Gastroesophageal sphincter (tissue), 4 donors: Measurements from ENCODE around the gene NRXN3. TPM values are rescaled to one million over a fixed set of nuclear protein-coding genes. Genes with fewer than 3 reads are reported as not detected.

Experiments used
- ATAC-seq: fragments of 150-250 bp; one replicate; pipeline ENCODE4 v1.9.1; 2016; ENCODE audit warnings: mild to moderate bottlenecking, moderate library complexity
- H3K27ac ChIP-seq, 4 donors: fragments of 200-600 bp; sonication (generic) in 3 of 4; 1 replicate in 3 of 4; 2 replicates in 1 of 4; pipeline ENCODE4 v1.5.1; 2016 to 2019
- H3K27me3 ChIP-seq: fragments of 200-600 bp; sonication (generic); one replicate; pipeline ENCODE4 v1.5.1; 2019
- H3K36me3 ChIP-seq, 2 donors: fragments of 200-600 bp; sonication (generic); one replicate each; pipeline ENCODE4 v1.5.1; 2019; ENCODE audit warnings: control low read depth in 1 of 2
- H3K4me1 ChIP-seq, 3 donors: fragments of 200-600 bp; sonication (generic); 1 replicate in 2 of 3; 2 replicates in 1 of 3; pipeline ENCODE4 v1.5.1; 2016 to 2019; ENCODE audit warnings: control low read depth in 2 of 3
- H3K4me3 ChIP-seq, 2 donors: fragments of 200-600 bp; sonication (generic); one replicate each; pipeline ENCODE4 v1.5.1; 2019; ENCODE audit warnings: mild to moderate bottlenecking in 1 of 2, moderate library complexity in 1 of 2
- H3K9me3 ChIP-seq, 3 donors: fragments of 200-600 bp; sonication (generic); one replicate each; pipeline ENCODE4 v1.5.1; 2017 to 2019; ENCODE audit warnings: control low read depth in 2 of 3
- EP300 ChIP-seq: sonication (generic); formaldehyde crosslinking; IDR thresholded peaks from one replicate; pipeline ENCODE4 v1.6.1; 2017; ENCODE audit warnings: antibody characterized with exemption, mild to moderate bottlenecking
- POLR2A ChIP-seq, 2 donors: fragments of 450-650 bp; IDR thresholded peaks; one replicate each; pipeline ENCODE4 v1.6.1; 2017; ENCODE audit warnings: antibody characterized with exemption in 2 of 2, mild to moderate bottlenecking in 2 of 2, moderate library complexity in 1 of 2
- POLR2AphosphoS5 ChIP-seq: sonication (generic); formaldehyde crosslinking; IDR thresholded peaks from one replicate; pipeline ENCODE4 v1.6.1; 2017; ENCODE audit warnings: antibody characterized with exemption
- WGBS, 2 donors: methylation state at CpG; one replicate each; pipeline ENCODE4 v1.1.5; 2018; ENCODE audit warnings: low coverage in 1 of 2; 5-methylcytosine and 5-hydroxymethylcytosine counted together
- total RNA-seq, 4 donors: library from RNA; depleted of rRNA; stranded (reverse); fragments of >200 nt; gene quantifications; one replicate each; pipeline ENCODE4 v1.1.0, GENCODE V29; 2016
- TF ChIP-seq, protein P1 (sequence below), 4 experiments: fragments of 200-600 bp in 2 of 4; fragments of 450-650 bp in 2 of 4; sonication (generic) in 1 of 4; IDR thresholded peaks; one replicate each; pipeline ENCODE4 v1.5.1; 2017 to 2019; ENCODE audit warnings: antibody characterized with exemption in 4 of 4, mild to moderate bottlenecking in 2 of 4, moderate library complexity in 2 of 4

The NRXN3 gene
- total RNA-seq, 4 donors from 2014 or later: 74.2 to 192 (median 98.2) TPM

DNA sequence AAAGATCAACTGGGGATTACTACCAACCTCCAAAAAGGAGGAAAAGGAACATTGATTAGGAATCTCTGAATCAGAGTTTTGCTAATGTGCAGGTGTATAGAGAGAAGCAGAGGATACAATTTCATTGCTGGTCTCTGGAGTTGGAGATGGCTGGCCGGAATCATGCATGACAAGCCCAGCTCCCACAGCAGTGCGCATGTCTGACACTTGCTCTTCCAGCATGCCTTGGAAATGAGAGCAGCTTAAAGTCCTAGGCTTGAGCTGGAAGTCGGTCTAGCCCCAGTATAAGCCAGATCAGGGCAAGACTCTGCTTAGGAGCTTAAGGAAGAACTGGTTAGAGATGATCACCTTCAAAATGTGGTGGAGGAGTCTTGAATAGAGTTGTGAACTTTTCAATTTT, 1298.3 kb downstream of the NRXN3 start:
- 92 to 100% methylated on average over 2 to 3 of the region's 3 CpGs for WGBS, 2 donors
- no peaks in the 10 kb centered on the region for H3K36me3 ChIP-seq
- no peaks in the 10 kb centered on the region for H3K27me3 ChIP-seq
- H3K27ac ChIP-seq: no peak overlapping the region
- no peak for ATAC-seq
- H3K4me3 ChIP-seq: no peak overlapping the region
- no peak for TF ChIP-seq POLR2AphosphoS5
- no peak for TF ChIP-seq POLR2A (IDR thresholded peaks at IDR 0.05)
- TF ChIP-seq, protein P1, sequence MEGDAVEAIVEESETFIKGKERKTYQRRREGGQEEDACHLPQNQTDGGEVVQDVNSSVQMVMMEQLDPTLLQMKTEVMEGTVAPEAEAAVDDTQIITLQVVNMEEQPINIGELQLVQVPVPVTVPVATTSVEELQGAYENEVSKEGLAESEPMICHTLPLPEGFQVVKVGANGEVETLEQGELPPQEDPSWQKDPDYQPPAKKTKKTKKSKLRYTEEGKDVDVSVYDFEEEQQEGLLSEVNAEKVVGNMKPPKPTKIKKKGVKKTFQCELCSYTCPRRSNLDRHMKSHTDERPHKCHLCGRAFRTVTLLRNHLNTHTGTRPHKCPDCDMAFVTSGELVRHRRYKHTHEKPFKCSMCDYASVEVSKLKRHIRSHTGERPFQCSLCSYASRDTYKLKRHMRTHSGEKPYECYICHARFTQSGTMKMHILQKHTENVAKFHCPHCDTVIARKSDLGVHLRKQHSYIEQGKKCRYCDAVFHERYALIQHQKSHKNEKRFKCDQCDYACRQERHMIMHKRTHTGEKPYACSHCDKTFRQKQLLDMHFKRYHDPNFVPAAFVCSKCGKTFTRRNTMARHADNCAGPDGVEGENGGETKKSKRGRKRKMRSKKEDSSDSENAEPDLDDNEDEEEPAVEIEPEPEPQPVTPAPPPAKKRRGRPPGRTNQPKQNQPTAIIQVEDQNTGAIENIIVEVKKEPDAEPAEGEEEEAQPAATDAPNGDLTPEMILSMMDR (IDR thresholded peaks at IDR 0.05): no peak
- TF ChIP-seq EP300: no peak
- no peaks in the 10 kb centered on the region for H3K9me3 ChIP-seq
- H3K4me1 ChIP-seq: peaks cover 0 to 47% (median 0%) of the 10 kb centered on the region in 3 donors

DNA sequence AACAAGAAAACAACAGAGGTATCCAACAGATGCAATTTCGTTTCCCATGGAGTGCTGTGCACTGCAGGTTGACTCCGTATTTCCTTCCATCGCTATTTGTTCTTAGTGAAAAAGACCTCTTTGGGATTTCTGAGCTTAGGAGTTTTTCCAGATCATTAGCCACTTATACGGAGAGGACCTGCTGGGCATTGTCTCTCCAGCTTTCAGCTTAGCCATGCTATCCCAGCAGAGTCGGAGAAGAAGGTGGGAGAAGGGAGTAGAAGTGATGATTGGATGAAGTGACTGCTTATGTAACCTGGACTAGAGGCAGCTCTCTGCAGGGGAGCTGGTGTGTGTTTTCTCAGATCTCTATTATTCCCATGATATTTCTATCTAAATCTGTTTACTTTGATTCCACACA, 1303.5 kb downstream of the NRXN3 start:
- Histone ChIP-seq H3K36me3 (no peaks in the 10 kb centered on the region), H3K4me1 (peaks cover 0 to 30% (median 0%) of the 10 kb centered on the region in 3 donors), H3K9me3 (no peaks in the 10 kb centered on the region), H3K27me3 (no peaks in the 10 kb centered on the region), H3K27ac (no peak overlapping the region), H3K4me3 (no peak overlapping the region)
- TF ChIP-seq EP300 (no peak), POLR2AphosphoS5 (no peak), POLR2A (IDR thresholded peaks at IDR 0.05) (no peak)
- TF ChIP-seq, protein P1 (IDR thresholded peaks at IDR 0.05): no peak
- WGBS, 2 donors: 78 to 95% methylated on average over 4 to 5 of the region's 5 CpGs
- no peak for ATAC-seq

DNA sequence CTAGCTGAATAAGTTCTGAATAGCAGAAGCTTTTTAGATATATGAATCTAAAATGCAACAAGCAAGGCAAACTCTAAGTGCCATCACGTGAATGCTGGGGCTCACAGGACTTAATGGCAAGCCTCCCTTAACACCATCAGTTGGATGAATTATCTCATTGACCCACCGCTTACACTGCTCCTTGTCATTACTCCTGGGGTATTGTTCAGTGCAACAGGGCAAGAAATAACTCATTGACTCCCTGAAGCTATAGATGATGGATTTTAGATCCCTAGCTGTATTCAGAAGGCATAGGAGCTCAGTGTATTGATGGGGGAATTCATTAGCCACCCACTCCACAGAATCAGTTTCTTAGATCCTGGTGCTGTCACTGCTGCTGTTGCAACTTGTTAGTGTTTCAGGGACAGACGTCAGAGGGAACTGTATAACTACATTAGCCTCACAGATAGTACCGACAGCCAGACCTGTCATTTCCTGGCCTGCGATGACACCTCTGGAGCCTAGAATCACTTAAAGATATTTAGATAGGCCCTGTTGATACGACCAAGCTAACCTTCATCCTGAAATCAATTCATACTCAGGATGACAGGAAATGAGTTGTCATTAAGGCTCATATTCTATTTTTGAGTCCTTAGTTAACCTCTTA, 1305.8 kb downstream of the NRXN3 start:
- TF ChIP-seq EP300 (no peak), POLR2A (IDR thresholded peaks at IDR 0.05) (no peak), POLR2AphosphoS5 (no peak)
- TF ChIP-seq, protein P1 (IDR thresholded peaks at IDR 0.05): no peak
- 66 to 71% methylated on average over 5 to 6 of the region's 6 CpGs for WGBS, 2 donors
- H3K27me3 ChIP-seq: no peaks in the 10 kb centered on the region
- H3K36me3 ChIP-seq: no peaks in the 10 kb centered on the region
- H3K9me3 ChIP-seq: no peaks in the 10 kb centered on the region
- no peak overlapping the region for H3K4me3 ChIP-seq
- no peak overlapping the region for H3K27ac ChIP-seq
- H3K4me1 ChIP-seq: peaks cover 0 to 30% (median 0%) of the 10 kb centered on the region in 3 donors
- no peak for ATAC-seq

DNA sequence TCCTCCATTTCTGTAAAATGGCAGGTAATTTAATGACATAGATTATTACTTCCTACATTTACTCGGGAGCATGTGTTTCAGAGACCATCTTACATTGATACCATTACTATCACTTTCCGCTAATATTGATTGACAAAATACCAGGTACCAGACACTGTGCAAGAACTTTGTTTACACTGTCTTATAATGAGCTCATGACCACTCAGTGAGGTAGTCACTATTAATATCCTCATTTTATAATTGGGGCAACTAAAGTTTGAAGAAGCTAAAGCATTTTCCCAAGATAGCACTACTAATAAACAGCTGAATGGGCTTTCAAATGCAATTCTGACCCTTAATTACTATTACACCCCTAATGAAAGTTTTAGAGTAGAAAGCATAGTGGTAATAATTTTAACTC, 1306.4 kb downstream of the NRXN3 start:
- 70 to 88% methylated on average over 1 to 2 of the region's 2 CpGs for WGBS, 2 donors

DNA sequence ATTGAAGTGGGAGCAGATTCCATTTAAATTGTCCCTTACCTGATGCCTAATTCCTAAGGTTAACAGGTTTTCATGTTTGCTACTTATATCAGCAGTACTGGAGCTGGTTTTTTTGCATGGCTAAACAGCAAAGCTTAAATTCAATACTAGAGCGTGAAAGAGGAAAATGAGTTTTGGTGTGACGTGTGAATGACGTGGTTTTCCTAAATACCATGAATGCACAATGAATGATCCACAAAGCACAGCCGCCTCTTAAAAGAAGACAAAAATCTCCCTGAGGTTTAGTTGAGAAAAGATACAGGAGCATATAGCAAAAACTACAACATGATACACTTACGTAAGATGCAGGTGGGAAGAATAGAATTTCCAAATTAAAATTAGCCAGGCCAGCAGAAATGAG, 1310.0 kb downstream of the NRXN3 start:
- ATAC-seq: no peak
- H3K27ac ChIP-seq: no peak overlapping the region
- H3K4me3 ChIP-seq: no peak overlapping the region
- TF ChIP-seq, protein P1 (IDR thresholded peaks at IDR 0.05): no peak
- TF ChIP-seq EP300 (no peak), POLR2A (IDR thresholded peaks at IDR 0.05) (no peak), POLR2AphosphoS5 (no peak)
- WGBS, 2 donors: 86 to 100% methylated on average over 5 of the region's 5 CpGs
- H3K4me1 ChIP-seq: peaks cover 0 to 29% (median 0%) of the 10 kb centered on the region in 3 donors
- no peaks in the 10 kb centered on the region for H3K9me3 ChIP-seq
- H3K27me3 ChIP-seq: no peaks in the 10 kb centered on the region
- no peaks in the 10 kb centered on the region for H3K36me3 ChIP-seq

More for the DNA sequence above, 1306.4 kb downstream of the NRXN3 start:
- peaks cover 0 to 30% (median 0%) of the 10 kb centered on the region in 3 donors for H3K4me1 ChIP-seq
- no peaks in the 10 kb centered on the region for H3K36me3 ChIP-seq
- no peaks in the 10 kb centered on the region for H3K9me3 ChIP-seq
- ATAC-seq: no peak
- no peak overlapping the region for H3K4me3 ChIP-seq
- no peaks in the 10 kb centered on the region for H3K27me3 ChIP-seq
- TF ChIP-seq, protein P1 (IDR thresholded peaks at IDR 0.05): no peak
- no peak for TF ChIP-seq POLR2AphosphoS5
- no peak overlapping the region for H3K27ac ChIP-seq
